H1 (cell line): ENCODE data around the gene TDRD3. TPM values are rescaled to one million over a fixed set of nuclear protein-coding genes. Genes with fewer than 3 reads are reported as not detected.
A peak's percentile ranks its signal among the peaks of the same experiment; 100 is the strongest.

Experiments
- CTCF ChIA-PET: fragments of 300-600 bp; sonication (Branson Sonifier 250); formaldehyde crosslinking; loops from one replicate; lab custom pipeline; 2021; ENCODE audit not compliant: partially characterized antibody; lab: Charles Lee
- POLR2A ChIA-PET: fragments of 300-600 bp; sonication (Branson Sonifier 250); formaldehyde crosslinking; loops from one replicate; lab custom pipeline; 2021; ENCODE audit warnings: inconsistent platforms; ENCODE audit not compliant: partially characterized antibody; lab: Charles Lee
- DNase-seq, 2 experiments: peaks; one replicate each; pipeline versions ENCODE4 v3.0.0 to v3.0.0-alpha.2; 2010 to 2022; ENCODE audit warnings: low spot score in 2 of 2, low read depth in 1 of 2, mixed read lengths in 1 of 2
- FAIRE-seq: peaks from 2 replicates; lab custom pipeline; 2011; peaks lifted over from hg19 to GRCh38; lab: Jason Lieb, UNC
- H2AFZ ChIP-seq: 2 replicates; pipeline ENCODE4 v1.8.1; 2012; ENCODE audit warnings: low read length, inconsistent platforms
- H2AK5ac ChIP-seq: 2 replicates; pipeline ENCODE4 v1.6.1; 2013; ENCODE audit warnings: low read depth, low read length
- H2BK120ac ChIP-seq: replicated peaks from 2 replicates; pipeline ENCODE3; 2013; ENCODE audit warnings: low read depth, low read length, inconsistent platforms
- H2BK12ac ChIP-seq: 2 replicates; pipeline ENCODE4 v1.6.1; 2013; ENCODE audit warnings: low read depth, low read length
- H2BK15ac ChIP-seq: 2 replicates; pipeline ENCODE4 v1.6.1; 2013; ENCODE audit warnings: low read length
- H2BK20ac ChIP-seq: 2 replicates; pipeline ENCODE4 v1.6.1; 2013; ENCODE audit warnings: low read length
- H2BK5ac ChIP-seq: 2 replicates; pipeline ENCODE4 v1.6.1; 2013; ENCODE audit warnings: low read depth, low read length
- H3K14ac ChIP-seq: 2 replicates; pipeline ENCODE4 v1.6.1; 2013; ENCODE audit warnings: inconsistent platforms; ENCODE audit not compliant: insufficient read length
- H3K18ac ChIP-seq: 2 replicates; pipeline ENCODE4 v1.6.1; 2013; ENCODE audit warnings: low read length; ENCODE audit errors: extremely low read depth
- H3K23ac ChIP-seq: 2 replicates; pipeline ENCODE4 v1.6.1; 2013; ENCODE audit warnings: inconsistent platforms; ENCODE audit not compliant: insufficient read length
- H3K23me2 ChIP-seq: 2 replicates; pipeline ENCODE4 v1.6.1; 2013; ENCODE audit warnings: low read depth, low read length
- H3K27ac ChIP-seq: 2 replicates; pipeline ENCODE4 v1.6.1; 2011; ENCODE audit warnings: low read depth, low read length, inconsistent platforms
- H3K27me3 ChIP-seq, 4 experiments: replicated peaks in 1 of 4; 1 replicate in 1 of 4; 2 replicates in 3 of 4; pipeline versions ENCODE4 v1.6.1 to v1.8.1; 2011 to 2013; ENCODE audit warnings: low read length in 3 of 4, mild to moderate bottlenecking in 3 of 4, inconsistent platforms in 2 of 4, mixed read lengths in 2 of 4, moderate library complexity in 1 of 4; ENCODE audit not compliant: control insufficient read depth in 3 of 4, insufficient read depth in 3 of 4; ENCODE audit errors: extremely low read depth in 1 of 4
- H3K36me3 ChIP-seq, 4 experiments: 2 replicates each; pipeline versions ENCODE4 v1.6.1 to v1.8.1; 2011 to 2013; ENCODE audit warnings: mild to moderate bottlenecking in 4 of 4, low read length in 3 of 4, moderate library complexity in 2 of 4, control low read depth in 1 of 4, inconsistent platforms in 1 of 4; ENCODE audit not compliant: insufficient read depth in 4 of 4, control insufficient read depth in 2 of 4
- H3K4ac ChIP-seq: replicated peaks from 2 replicates; pipeline ENCODE3; 2013; ENCODE audit warnings: low read length, low read depth, mixed read lengths, inconsistent platforms; ENCODE audit not compliant: insufficient read length
- H3K4me1 ChIP-seq, 4 experiments: replicated peaks in 1 of 4; 1 replicate in 1 of 4; 2 replicates in 3 of 4; pipeline versions ENCODE4 v1.6.1 to v1.8.1; 2011 to 2013; ENCODE audit warnings: low read length in 3 of 4, inconsistent platforms in 2 of 4, mixed read lengths in 1 of 4; ENCODE audit not compliant: insufficient read depth in 4 of 4, control insufficient read depth in 3 of 4
- H3K4me2 ChIP-seq, 2 experiments: 2 replicates each; pipeline versions ENCODE4 v1.6.1 to v1.8.1; 2011 to 2013; ENCODE audit warnings: low read depth in 2 of 2, low read length in 2 of 2, control low read depth in 1 of 2, inconsistent platforms in 1 of 2, mild to moderate bottlenecking in 1 of 2; ENCODE audit not compliant: insufficient read depth in 1 of 2
- H3K4me3 ChIP-seq, 4 experiments: fragments of 200-600, 300-600 bp in 1 of 4; sonication (generic), shearing (Covaris generic), sonication (Bioruptor Twin) in 1 of 4; 2 replicates each; pipeline versions ENCODE4 v1.5.1 to v1.8.1; 2011 to 2016; ENCODE audit warnings: low read length in 4 of 4, low read depth in 3 of 4, control low read depth in 2 of 4, inconsistent platforms in 2 of 4, mild to moderate bottlenecking in 2 of 4, mixed read lengths in 1 of 4, moderate library complexity in 1 of 4; ENCODE audit not compliant: insufficient read depth in 2 of 4; ENCODE audit errors: extremely low read depth in 1 of 4
- H3K56ac ChIP-seq: replicated peaks from 2 replicates; pipeline ENCODE3; 2013; ENCODE audit warnings: low read depth, mild to moderate bottlenecking, mixed read lengths, low read length, inconsistent platforms; ENCODE audit not compliant: insufficient read length
- H3K79me1 ChIP-seq: 2 replicates; pipeline ENCODE4 v1.6.1; 2013; ENCODE audit warnings: low read depth, low read length, control low read depth
- H3K79me2 ChIP-seq, 2 experiments: 2 replicates each; pipeline versions ENCODE4 v1.6.1 to v1.8.1; 2012 to 2013; ENCODE audit warnings: low read length in 2 of 2, mild to moderate bottlenecking in 2 of 2, inconsistent platforms in 1 of 2; ENCODE audit not compliant: insufficient read depth in 2 of 2, control insufficient read depth in 1 of 2
- H3K9ac ChIP-seq, 4 experiments: replicated peaks in 1 of 4; 1 replicate in 1 of 4; 2 replicates in 3 of 4; pipeline versions ENCODE4 v1.6.1 to v1.8.1; 2011 to 2013; ENCODE audit warnings: low read depth in 3 of 4, low read length in 3 of 4, control low read depth in 2 of 4, mild to moderate bottlenecking in 2 of 4, moderate library complexity in 2 of 4, inconsistent platforms in 1 of 4; ENCODE audit errors: extremely low read depth in 1 of 4
- H3K9me3 ChIP-seq, 2 experiments: 2 replicates each; pipeline versions ENCODE4 v1.6.1 to v1.8.1; 2012 to 2013; ENCODE audit warnings: mild to moderate bottlenecking in 2 of 2, moderate library complexity in 2 of 2, control low read depth in 1 of 2, inconsistent platforms in 1 of 2, low read depth in 1 of 2, low read length in 1 of 2, mixed read lengths in 1 of 2; ENCODE audit not compliant: insufficient read depth in 2 of 2
- H4K20me1 ChIP-seq, 2 experiments: replicated peaks in 1 of 2; 2 replicates each; pipeline versions ENCODE3 to v1.8.1; 2011 to 2013; ENCODE audit warnings: inconsistent platforms in 2 of 2, low read length in 2 of 2, mild to moderate bottlenecking in 1 of 2; ENCODE audit not compliant: insufficient read depth in 2 of 2, control insufficient read depth in 1 of 2
- H4K5ac ChIP-seq: 2 replicates; pipeline ENCODE4 v1.6.1; 2013; ENCODE audit warnings: low read length, low read depth, mixed read lengths, inconsistent platforms; ENCODE audit not compliant: insufficient read length
- H4K8ac ChIP-seq: 2 replicates; pipeline ENCODE4 v1.8.0; 2013; ENCODE audit warnings: mild to moderate bottlenecking, moderate library complexity, low read length, inconsistent platforms; ENCODE audit not compliant: insufficient read depth; ENCODE audit errors: extremely low read depth
- H4K91ac ChIP-seq: replicated peaks from 2 replicates; pipeline ENCODE3; 2013; ENCODE audit warnings: low read length, mixed read lengths, inconsistent platforms; ENCODE audit not compliant: insufficient read length
- CTBP2 ChIP-seq: IDR thresholded peaks from 2 replicates; pipeline ENCODE4 v1.7.0; 2011; ENCODE audit warnings: borderline replicate concordance, mild to moderate bottlenecking, moderate library complexity, mixed read lengths, low read length; ENCODE audit not compliant: insufficient read depth, insufficient read length
- KDM1A ChIP-seq: fragments of 200-600, 300-600 bp; sonication (generic); IDR thresholded peaks from 2 replicates; pipeline ENCODE4 v1.7.1; 2016; ENCODE audit warnings: mild to moderate bottlenecking, low read length, borderline replicate concordance
- WGBS, 2 experiments: shearing (Covaris generic) in 1 of 2; methylation state at CpG; one replicate each; pipeline versions ENCODE4 v1.1.6 to v1.1.7; 2013 to 2015; ENCODE audit warnings: low lambda C conversion rate in 2 of 2, mixed read lengths in 2 of 2, inconsistent platforms in 1 of 2, low coverage in 1 of 2, missing lambda C conversion rate in 1 of 2; ENCODE audit not compliant: insufficient replicate concordance in 2 of 2, insufficient coverage in 1 of 2, insufficient read length in 1 of 2; ENCODE audit errors: extremely low coverage in 1 of 2, missing lambda C conversion rate in 1 of 2; 5-methylcytosine and 5-hydroxymethylcytosine counted together
- polyA plus RNA-seq, 7 experiments: library from polyadenylated mRNA; depleted of rRNA in 3 of 7; stranded (reverse) in 5 of 7; unstranded in 2 of 7; fragments of >200 nt in 5 of 7; fragments of 200-250 nt in 2 of 7; gene quantifications; 1 replicate in 5 of 7; 2 replicates in 1 of 7; 4 replicates in 1 of 7; pipeline versions ENCODE4 v1.2.1 to v1.2.3, GENCODE V29; 2011 to 2013; ENCODE audit warnings: missing spikeins in 2 of 7, mixed read lengths in 2 of 7
- total RNA-seq: library from RNA; stranded (reverse); fragmentation: NEBNext Ultra II Directional; extraction: Animal tissue kit (Norgen Biotek cat#: 25700); gene quantifications from 2 replicates; pipeline ENCODE4 v1.2.1, GENCODE V29; 2021

The TDRD3 gene
- total and polyA plus RNA-seq, 2 of the 8 experiments (the other 6 are each of a cell fraction or from before 2014, with no cell fraction given): 2.5 to 14.7 TPM

- Histone ChIP-seq H3K79me2 (peaks cover 0 to 33% of the 10 kb centered on the region in 2 experiments; a peak in 2 of 4 replicates), H3K23ac (no peak overlapping the region), H2BK20ac (no peak overlapping the region)
Measured at GRCh38 chr13:60398379-60398891, 1.4 kb downstream of the TDRD3 start.

More at GRCh38 chr13:60398379-60398891, 1.4 kb downstream of the TDRD3 start:
- FAIRE-seq (no peak), DNase-seq (no peak)
- Histone ChIP-seq H2BK120ac (no peak overlapping the region), H3K27me3 (no peaks in the 10 kb centered on the region), H3K36me3 (no peaks in the 10 kb centered on the region), H3K4me3 (peak overlapping the region; percentile 72 to 96 (median 85)), H4K91ac (peak overlapping the region; percentile 76), H3K79me1 (peaks cover 3% of the 10 kb centered on the region; the same call in 1 of the 2 replicates), H2BK15ac (0 out of 2 replicates have a peak overlapping the region, but pooled peaks have one; percentile 49), H3K18ac (no peak overlapping the region), H4K20me1 (no peaks in the 10 kb centered on the region), H2AK5ac (no peak overlapping the region), H4K5ac (peak overlapping the region; percentile 79), H3K4me1 (peaks cover 2 to 12% (median 4%) of the 10 kb centered on the region in 4 experiments; a peak in 5 of 7 replicates), H3K9ac (peak overlapping the region; percentile 57 to 92 (median 80)), H2BK12ac (no peak overlapping the region), H3K4ac (peak overlapping the region; percentile 9), H3K9me3 (no peaks in the 10 kb centered on the region), H3K23me2 (no peaks in the 10 kb centered on the region), H3K56ac (no peak overlapping the region), H3K27ac (no peak overlapping the region), H2AFZ (peak overlapping the region; percentile 95; the same call in 1 of the 2 replicates), H4K8ac (no peak overlapping the region), H3K4me2 (peak overlapping the region; percentile 87 to 97), H2BK5ac (no peak overlapping the region), H3K14ac (peak overlapping the region; percentile 69)
- WGBS, 2 experiments: 80% methylated on average over 6 of the region's 6 CpGs; no CpG with 5 or more reads in 1 of the 2 experiments
- CTCF ChIA-PET: interaction anchor here (1.2 to 1.5 kb wide), 2 partner anchors 18 to 27 kb away, joined by 4 read pairs; no protein-coding TSS in a partner anchor
- TF ChIP-seq CTBP2 (no peak), KDM1A (peak; percentile 54; the same call in 1 of the 2 replicates)
- POLR2A ChIA-PET: interaction anchor here (0.7 to 1.2 kb wide), 5 partner anchors 10 to 138 kb away, joined by 3 to 4 read pairs (median 3); no protein-coding TSS in a partner anchor
